KG1 (cell line): ENCODE data around the gene NT5DC1.

Source experiments
- DNase-seq: peaks from one replicate; lab custom pipeline; 2025; lab: John Stamatoyannopoulos, UW

Gene NT5DC1

GRCh38 chr6:116244284-116244683 is 143.6 kb downstream of the NT5DC1 start:
- DNase-seq: no peak

- no peak for DNase-seq
Measured at GRCh38 chr6:116246089-116246488, 145.4 kb downstream of the NT5DC1 start.

GRCh38 chr6:116247285-116247684 is 146.6 kb downstream of the NT5DC1 start:
- DNase-seq: no peak

GRCh38 chr6:116248577-116248976 is 147.9 kb downstream of the NT5DC1 start:
- no peak for DNase-seq

- no peak for DNase-seq
Measured at GRCh38 chr6:116251568-116252384, 151.1 kb downstream of the NT5DC1 start.

- no peak for DNase-seq
Measured at GRCh38 chr6:116253188-116253504, 152.5 kb downstream of the NT5DC1 start.

- peak; percentile 83 for DNase-seq
Measured at GRCh38 chr6:116253505-116254296, 153.0 kb downstream of the NT5DC1 start, which contains the start of gene TSPYL4. Gene TSPYL4 (minus strand): TSS chr6:116254075. CDS start chr6:116254008, 67 bp downstream.

- no peak for DNase-seq
Measured at GRCh38 chr6:116254297-116255056, 153.8 kb downstream of the NT5DC1 start.

GRCh38 chr6:116255246-116255800 is 154.7 kb downstream of the NT5DC1 start:
- no peak for DNase-seq

- DNase-seq: no peak
Measured at GRCh38 chr6:116256694-116257093, 156.0 kb downstream of the NT5DC1 start.

- no peak for DNase-seq
Measured at GRCh38 chr6:116258520-116258919, 157.9 kb downstream of the NT5DC1 start.

GRCh38 chr6:116263353-116263752 is 162.7 kb downstream of the NT5DC1 start:
- no peak for DNase-seq

- no peak for DNase-seq
Measured at GRCh38 chr6:116265041-116265829, 164.6 kb downstream of the NT5DC1 start.

GRCh38 chr6:116266803-116267202 is 166.2 kb downstream of the NT5DC1 start:
- DNase-seq: no peak

- DNase-seq: no peak
Measured at GRCh38 chr6:116267836-116268588, 167.4 kb downstream of the NT5DC1 start.

GRCh38 chr6:116268589-116269293 is 168.1 kb downstream of the NT5DC1 start:
- DNase-seq: peak; percentile 10

- DNase-seq: no peak
Measured at GRCh38 chr6:116271149-116271708, 170.6 kb downstream of the NT5DC1 start.

- no peak for DNase-seq
Measured at GRCh38 chr6:116277124-116277523, 176.5 kb downstream of the NT5DC1 start.

GRCh38 chr6:116278481-116278829 is 177.8 kb downstream of the NT5DC1 start:
- DNase-seq: no peak

GRCh38 chr6:116278854-116279231 is 178.2 kb downstream of the NT5DC1 start:
- no peak for DNase-seq
